Gastroesophageal sphincter (tissue), 4 donors: ENCODE measurements around the gene HSPBAP1. TPM values are rescaled to one million over a fixed set of nuclear protein-coding genes. Genes with fewer than 3 reads are reported as not detected.

Source experiments
- ATAC-seq: fragments of 150-250 bp; one replicate; pipeline ENCODE4 v1.9.1; 2016; ENCODE audit warnings: mild to moderate bottlenecking, moderate library complexity
- H3K27ac ChIP-seq, 4 donors: fragments of 200-600 bp; sonication (generic) in 3 of 4; 1 replicate in 3 of 4; 2 replicates in 1 of 4; pipeline ENCODE4 v1.5.1; 2016 to 2019
- H3K27me3 ChIP-seq: fragments of 200-600 bp; sonication (generic); one replicate; pipeline ENCODE4 v1.5.1; 2019
- H3K36me3 ChIP-seq, 2 donors: fragments of 200-600 bp; sonication (generic); one replicate each; pipeline ENCODE4 v1.5.1; 2019; ENCODE audit warnings: control low read depth in 1 of 2
- H3K4me1 ChIP-seq, 3 donors: fragments of 200-600 bp; sonication (generic); 1 replicate in 2 of 3; 2 replicates in 1 of 3; pipeline ENCODE4 v1.5.1; 2016 to 2019; ENCODE audit warnings: control low read depth in 2 of 3
- H3K4me3 ChIP-seq, 2 donors: fragments of 200-600 bp; sonication (generic); one replicate each; pipeline ENCODE4 v1.5.1; 2019; ENCODE audit warnings: mild to moderate bottlenecking in 1 of 2, moderate library complexity in 1 of 2
- H3K9me3 ChIP-seq, 3 donors: fragments of 200-600 bp; sonication (generic); one replicate each; pipeline ENCODE4 v1.5.1; 2017 to 2019; ENCODE audit warnings: control low read depth in 2 of 3
- CTCF ChIP-seq, 4 experiments: fragments of 200-600 bp in 2 of 4; fragments of 450-650 bp in 2 of 4; sonication (generic) in 1 of 4; IDR thresholded peaks; one replicate each; pipeline ENCODE4 v1.5.1; 2017 to 2019; ENCODE audit warnings: antibody characterized with exemption in 4 of 4, mild to moderate bottlenecking in 2 of 4, moderate library complexity in 2 of 4
- EP300 ChIP-seq: sonication (generic); formaldehyde crosslinking; IDR thresholded peaks from one replicate; pipeline ENCODE4 v1.6.1; 2017; ENCODE audit warnings: antibody characterized with exemption, mild to moderate bottlenecking
- POLR2A ChIP-seq, 2 donors: fragments of 450-650 bp; IDR thresholded peaks; one replicate each; pipeline ENCODE4 v1.6.1; 2017; ENCODE audit warnings: antibody characterized with exemption in 2 of 2, mild to moderate bottlenecking in 2 of 2, moderate library complexity in 1 of 2
- POLR2AphosphoS5 ChIP-seq: sonication (generic); formaldehyde crosslinking; IDR thresholded peaks from one replicate; pipeline ENCODE4 v1.6.1; 2017; ENCODE audit warnings: antibody characterized with exemption
- WGBS, 2 donors: methylation state at CpG; one replicate each; pipeline ENCODE4 v1.1.5; 2018; ENCODE audit warnings: low coverage in 1 of 2; 5-methylcytosine and 5-hydroxymethylcytosine counted together
- total RNA-seq, 4 donors: library from RNA; depleted of rRNA; stranded (reverse); fragments of >200 nt; gene quantifications; one replicate each; pipeline ENCODE4 v1.1.0, GENCODE V29; 2016

The HSPBAP1 gene
- total RNA-seq, 4 donors from 2014 or later: 7.0 to 18.5 (median 9.6) TPM

- Histone ChIP-seq H3K4me1 (no peaks in the 10 kb centered on the region), H3K4me3 (no peak overlapping the region), H3K36me3 (peaks cover 0 to 19% of the 10 kb centered on the region in 2 donors), H3K27me3 (no peaks in the 10 kb centered on the region), H3K27ac (no peak overlapping the region), H3K9me3 (no peaks in the 10 kb centered on the region)
- WGBS, 2 donors: 66 to 75% methylated on average over 5 of the region's 5 CpGs
- TF ChIP-seq POLR2AphosphoS5 (no peak), POLR2A (IDR thresholded peaks at IDR 0.05) (no peak), CTCF (IDR thresholded peaks at IDR 0.05) (no peak), EP300 (no peak)
- no peak for ATAC-seq
Measured at GRCh38 chr3:122776675-122777468, 16.8 kb downstream of the HSPBAP1 start.

- no peak for ATAC-seq
- Histone ChIP-seq H3K9me3 (no peaks in the 10 kb centered on the region), H3K27ac (no peak overlapping the region), H3K27me3 (no peaks in the 10 kb centered on the region), H3K4me3 (no peak overlapping the region), H3K4me1 (no peaks in the 10 kb centered on the region), H3K36me3 (peaks cover 0 to 31% of the 10 kb centered on the region in 2 donors)
- 100% methylated on average over 2 to 3 of the region's 3 CpGs for WGBS, 2 donors
- TF ChIP-seq POLR2A (IDR thresholded peaks at IDR 0.05) (no peak), CTCF (IDR thresholded peaks at IDR 0.05) (no peak), POLR2AphosphoS5 (no peak), EP300 (no peak)
Measured at GRCh38 chr3:122774564-122774963, 19.1 kb downstream of the HSPBAP1 start.

GRCh38 chr3:122773944-122774509, 19.6 kb downstream of the HSPBAP1 start:
- TF ChIP-seq CTCF (IDR thresholded peaks at IDR 0.05) (no peak), EP300 (no peak), POLR2A (IDR thresholded peaks at IDR 0.05) (no peak), POLR2AphosphoS5 (no peak)
- no peak for ATAC-seq
- Histone ChIP-seq H3K27me3 (no peaks in the 10 kb centered on the region), H3K27ac (no peak overlapping the region), H3K4me3 (no peak overlapping the region), H3K36me3 (peaks cover 0 to 32% of the 10 kb centered on the region in 2 donors), H3K4me1 (no peaks in the 10 kb centered on the region), H3K9me3 (no peaks in the 10 kb centered on the region)
- WGBS, 2 donors: 86 to 97% methylated on average over 1 to 3 of the region's 3 CpGs

GRCh38 chr3:122772827-122773226, 20.8 kb downstream of the HSPBAP1 start:
- peaks cover 0 to 41% of the 10 kb centered on the region in 2 donors for H3K36me3 ChIP-seq
- H3K27ac ChIP-seq: no peak overlapping the region
- no peaks in the 10 kb centered on the region for H3K9me3 ChIP-seq
- no peak overlapping the region for H3K4me3 ChIP-seq
- WGBS, 2 donors: 100% methylated on average over 1 of the region's 1 CpG
- H3K27me3 ChIP-seq: no peaks in the 10 kb centered on the region
- H3K4me1 ChIP-seq: no peaks in the 10 kb centered on the region
- no peak for ATAC-seq
- TF ChIP-seq POLR2AphosphoS5 (no peak), POLR2A (IDR thresholded peaks at IDR 0.05) (no peak), EP300 (no peak), CTCF (IDR thresholded peaks at IDR 0.05) (no peak)
